ENCODE measurements around the gene TCN1.

TCN1 gene

DNA sequence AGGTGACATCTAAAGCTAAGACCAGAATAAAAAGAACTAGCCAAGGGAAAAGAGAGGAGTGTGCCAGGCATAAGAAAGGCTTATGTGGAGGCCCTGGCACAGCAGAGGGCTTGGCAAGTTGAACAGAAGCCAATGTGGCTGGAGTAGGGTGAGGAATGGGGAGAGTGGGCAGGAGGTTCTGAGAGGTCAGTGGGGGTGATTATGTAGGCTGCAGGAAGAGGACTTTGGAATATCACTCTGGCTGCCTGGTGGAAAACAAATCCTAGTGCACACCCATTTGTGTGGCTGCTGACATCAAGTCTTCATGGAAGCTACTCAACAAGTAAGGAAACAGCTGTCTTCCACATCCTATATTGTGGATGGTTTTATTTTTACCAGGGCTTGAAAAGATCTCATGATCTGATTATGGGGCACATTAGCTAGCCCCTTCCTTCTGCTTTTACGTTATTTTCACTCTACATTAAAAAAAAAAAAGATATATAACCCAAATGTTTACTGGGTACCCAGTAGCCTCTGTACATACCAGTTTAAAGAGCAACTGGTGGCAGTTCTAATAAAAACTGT, 59.2 kb downstream of the TCN1 start:
- no peak for DNase-seq (ENCODE audit: low spot score)

DNA sequence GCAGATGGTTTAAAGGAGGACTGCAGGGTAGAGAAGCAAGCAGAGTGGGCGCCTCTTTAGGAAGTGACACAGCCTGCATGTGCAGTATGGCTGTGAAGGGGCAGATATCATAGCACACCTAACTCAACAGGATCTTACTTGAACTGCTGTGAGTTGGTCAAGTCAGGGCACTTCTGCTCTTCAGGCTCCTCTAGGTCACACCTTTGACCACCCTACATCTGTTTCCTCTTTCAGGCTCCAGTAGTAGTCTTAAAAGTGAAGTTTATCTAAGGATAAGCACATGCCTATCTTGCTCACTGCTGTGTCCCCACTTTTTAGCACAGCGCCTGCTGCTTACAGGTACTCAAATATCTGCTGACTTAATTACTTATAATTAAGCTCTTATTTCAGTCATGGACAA, 62.2 kb downstream of the TCN1 start:
- DNase-seq (ENCODE audit: low spot score) = no peak
